Breast epithelium (tissue), 3 donors: ENCODE results near the gene ARMC9.

Experiments
- POLR2A ChIP-seq: fragments of 450-650 bp; IDR thresholded peaks from one replicate; pipeline ENCODE4 v1.6.1; 2016; ENCODE audit warnings: antibody characterized with exemption, mild to moderate bottlenecking, moderate library complexity
- POLR2AphosphoS5 ChIP-seq, 3 donors: sonication (generic); formaldehyde crosslinking; IDR thresholded peaks; one replicate each; pipeline ENCODE4 v1.6.1; 2017; ENCODE audit warnings: antibody characterized with exemption in 3 of 3
- TF ChIP-seq, protein P1 (sequence below), 3 donors: fragments of 450-650 bp; IDR thresholded peaks; one replicate each; pipeline ENCODE4 v1.5.1; 2016 to 2017; ENCODE audit warnings: antibody characterized with exemption in 3 of 3, mild to moderate bottlenecking in 3 of 3, moderate library complexity in 3 of 3

DNA sequence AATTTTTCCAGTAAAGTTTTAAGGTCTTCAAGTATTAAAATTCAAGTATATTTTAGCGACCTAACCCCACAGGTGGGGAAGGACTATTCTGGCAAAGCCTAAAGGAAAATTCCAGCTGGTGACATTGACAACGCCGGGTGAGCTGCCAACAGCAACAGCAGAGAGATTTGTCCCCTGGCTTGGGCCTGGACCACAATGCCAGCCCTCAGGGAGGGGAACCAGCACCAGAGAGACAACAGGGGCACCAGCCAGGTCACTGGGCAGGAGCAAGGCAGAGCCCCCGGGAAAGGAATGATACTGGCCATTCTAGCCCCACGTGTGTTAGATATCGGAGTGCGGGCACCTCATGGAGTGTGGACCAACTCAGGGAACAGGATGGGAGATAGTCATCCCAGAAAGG is 95.7 kb downstream of the ARMC9 start:
- TF ChIP-seq, protein P1, sequence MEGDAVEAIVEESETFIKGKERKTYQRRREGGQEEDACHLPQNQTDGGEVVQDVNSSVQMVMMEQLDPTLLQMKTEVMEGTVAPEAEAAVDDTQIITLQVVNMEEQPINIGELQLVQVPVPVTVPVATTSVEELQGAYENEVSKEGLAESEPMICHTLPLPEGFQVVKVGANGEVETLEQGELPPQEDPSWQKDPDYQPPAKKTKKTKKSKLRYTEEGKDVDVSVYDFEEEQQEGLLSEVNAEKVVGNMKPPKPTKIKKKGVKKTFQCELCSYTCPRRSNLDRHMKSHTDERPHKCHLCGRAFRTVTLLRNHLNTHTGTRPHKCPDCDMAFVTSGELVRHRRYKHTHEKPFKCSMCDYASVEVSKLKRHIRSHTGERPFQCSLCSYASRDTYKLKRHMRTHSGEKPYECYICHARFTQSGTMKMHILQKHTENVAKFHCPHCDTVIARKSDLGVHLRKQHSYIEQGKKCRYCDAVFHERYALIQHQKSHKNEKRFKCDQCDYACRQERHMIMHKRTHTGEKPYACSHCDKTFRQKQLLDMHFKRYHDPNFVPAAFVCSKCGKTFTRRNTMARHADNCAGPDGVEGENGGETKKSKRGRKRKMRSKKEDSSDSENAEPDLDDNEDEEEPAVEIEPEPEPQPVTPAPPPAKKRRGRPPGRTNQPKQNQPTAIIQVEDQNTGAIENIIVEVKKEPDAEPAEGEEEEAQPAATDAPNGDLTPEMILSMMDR (IDR thresholded peaks at IDR 0.05) = no peak
- no peak for TF ChIP-seq POLR2A
- no peak for TF ChIP-seq POLR2AphosphoS5 (IDR thresholded peaks at IDR 0.05)
